Measurements from ENCODE around the gene GABRA6.

Gene GABRA6

DNA sequence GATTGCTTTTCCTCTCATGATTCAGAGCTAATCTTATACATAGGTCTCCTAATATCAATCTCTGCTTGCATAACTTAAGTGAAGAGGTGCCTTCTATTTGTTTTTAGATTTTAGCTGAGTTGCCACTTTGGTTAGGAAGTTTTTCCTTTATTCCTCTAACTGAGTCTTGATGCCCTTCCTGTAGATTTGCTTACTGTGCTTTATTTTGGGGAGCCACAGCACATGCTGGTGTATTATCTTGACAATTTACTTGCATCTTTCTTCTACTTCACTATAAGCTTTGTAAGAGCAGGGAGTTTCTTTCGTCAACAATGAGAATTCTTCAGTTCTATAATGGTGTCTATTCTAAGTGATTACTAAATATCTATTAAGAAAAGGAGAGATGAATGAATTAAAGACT, 54.9 kb downstream of the GABRA6 start:
- TF ChIP-seq CTCF (conservative IDR thresholded peaks at IDR 0.05; ENCODE audit: low read depth), result no peak
- ChIA-PET CTCF (interaction anchor here (0.5 to 1.1 kb wide), 2 partner anchors 18 to 196 kb away, joined by 3 to 4 read pairs; no protein-coding TSS in a partner anchor), POLR2A (ENCODE audit: low non-redundant PET) (no interaction called here)
- no peak overlapping the region for H3K27ac ChIP-seq
- DNase-seq (ENCODE audit: low spot score), result no peak

DNA sequence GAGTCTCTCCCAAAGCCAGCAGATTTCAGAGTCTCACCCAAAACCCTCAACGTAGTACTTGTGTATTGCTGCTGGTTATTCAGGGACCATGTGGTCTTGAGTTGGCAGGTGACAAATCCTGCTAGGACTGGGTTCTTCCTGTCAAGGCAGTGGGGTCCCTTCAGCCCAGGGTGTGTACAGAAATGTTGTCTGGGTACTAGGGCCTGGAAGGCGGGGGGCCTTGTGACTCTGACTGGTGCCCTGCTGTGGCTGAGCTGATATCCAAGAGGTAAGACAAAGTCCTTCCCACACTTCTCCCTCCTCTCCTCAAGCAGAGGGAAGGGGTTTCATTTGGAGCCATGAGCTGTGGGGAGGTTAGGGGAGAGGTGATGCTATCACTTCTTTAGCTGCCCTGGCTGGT, 58.8 kb downstream of the GABRA6 start:
- no peak overlapping the region for H3K27ac ChIP-seq
- TF ChIP-seq CTCF (conservative IDR thresholded peaks at IDR 0.05; ENCODE audit: low read depth), result no peak
- CTCF ChIA-PET, result interaction anchor here (0.9 kb wide), 1 partner anchor 890 kb away, joined by 3 read pairs; no protein-coding TSS in a partner anchor
- POLR2A ChIA-PET (ENCODE audit: low non-redundant PET), result no interaction called here
- no peak for DNase-seq (ENCODE audit: low spot score)

DNA sequence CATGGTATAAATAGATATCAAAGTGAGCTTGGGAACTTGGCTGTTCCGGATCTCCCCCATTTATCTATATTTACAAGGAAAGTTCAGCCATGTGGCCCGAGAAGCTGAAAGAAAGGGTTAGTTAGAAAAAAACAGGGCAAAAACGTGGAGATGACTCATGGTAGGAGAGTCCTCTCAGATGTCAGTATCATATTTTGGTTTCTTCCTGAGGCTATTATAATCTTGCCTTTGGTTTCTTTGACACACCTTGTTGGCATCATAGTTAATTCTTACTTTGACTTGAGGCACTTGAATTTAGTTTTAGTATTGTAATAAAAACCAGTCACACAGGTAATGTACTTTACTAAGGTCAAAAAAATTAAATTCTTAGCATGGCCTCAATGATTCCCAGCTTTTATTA, 59.9 kb downstream of the GABRA6 start:
- H3K27ac ChIP-seq, result no peak overlapping the region
- CTCF ChIA-PET, result no interaction called here
- POLR2A ChIA-PET (ENCODE audit: low non-redundant PET), result no interaction called here
- no peak for TF ChIP-seq CTCF (conservative IDR thresholded peaks at IDR 0.05; ENCODE audit: low read depth)
- DNase-seq (ENCODE audit: low spot score), result no peak

DNA sequence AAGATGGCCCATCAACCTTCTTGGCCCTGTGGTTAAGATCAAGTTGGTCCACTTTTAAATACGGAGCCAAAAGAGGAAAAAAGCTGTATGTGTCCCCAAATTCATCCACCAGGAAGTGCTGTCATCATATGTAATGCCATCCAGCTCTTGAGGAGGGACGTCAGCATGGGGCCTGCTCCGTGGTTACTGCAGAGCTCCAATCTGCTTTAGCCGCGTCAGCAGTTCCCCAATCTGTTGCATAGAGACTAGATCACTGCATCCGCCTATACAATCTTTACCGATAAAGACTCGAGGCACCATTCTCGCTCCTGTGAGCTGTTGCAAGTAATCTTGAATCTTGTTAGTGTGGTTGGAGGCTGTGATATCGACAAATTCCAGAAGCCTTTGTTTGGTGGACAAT, 65.7 kb downstream of the GABRA6 start:
- TF ChIP-seq CTCF (conservative IDR thresholded peaks at IDR 0.05; ENCODE audit: low read depth), result no peak
- ChIA-PET POLR2A (ENCODE audit: low non-redundant PET) (no interaction called here), CTCF (no interaction called here)
- DNase-seq (ENCODE audit: low spot score), result no peak
- no peak overlapping the region for H3K27ac ChIP-seq
